ENCODE data around the gene PLCG1.

The PLCG1 gene

DNA sequence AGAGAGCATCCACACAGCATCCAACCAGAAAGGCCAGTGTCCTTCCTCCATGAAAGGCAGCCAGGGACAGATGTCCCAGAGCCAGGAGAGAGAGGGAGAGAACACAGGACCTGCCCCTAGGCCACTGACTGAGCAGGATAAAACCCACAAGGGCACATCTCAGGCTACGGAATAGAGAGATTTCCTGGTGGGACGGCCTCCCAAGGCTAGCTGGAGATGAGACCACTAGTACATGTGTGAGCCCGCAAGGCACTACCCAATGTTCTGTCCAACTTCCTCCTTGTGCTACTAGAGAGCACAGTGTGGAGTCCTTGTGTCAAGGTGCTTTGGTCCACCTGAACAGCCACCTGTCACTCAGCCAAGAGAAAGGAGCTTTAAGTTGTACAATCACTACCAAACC lies 44.2 kb downstream of the PLCG1 start:
- TF ChIP-seq, protein P1, sequence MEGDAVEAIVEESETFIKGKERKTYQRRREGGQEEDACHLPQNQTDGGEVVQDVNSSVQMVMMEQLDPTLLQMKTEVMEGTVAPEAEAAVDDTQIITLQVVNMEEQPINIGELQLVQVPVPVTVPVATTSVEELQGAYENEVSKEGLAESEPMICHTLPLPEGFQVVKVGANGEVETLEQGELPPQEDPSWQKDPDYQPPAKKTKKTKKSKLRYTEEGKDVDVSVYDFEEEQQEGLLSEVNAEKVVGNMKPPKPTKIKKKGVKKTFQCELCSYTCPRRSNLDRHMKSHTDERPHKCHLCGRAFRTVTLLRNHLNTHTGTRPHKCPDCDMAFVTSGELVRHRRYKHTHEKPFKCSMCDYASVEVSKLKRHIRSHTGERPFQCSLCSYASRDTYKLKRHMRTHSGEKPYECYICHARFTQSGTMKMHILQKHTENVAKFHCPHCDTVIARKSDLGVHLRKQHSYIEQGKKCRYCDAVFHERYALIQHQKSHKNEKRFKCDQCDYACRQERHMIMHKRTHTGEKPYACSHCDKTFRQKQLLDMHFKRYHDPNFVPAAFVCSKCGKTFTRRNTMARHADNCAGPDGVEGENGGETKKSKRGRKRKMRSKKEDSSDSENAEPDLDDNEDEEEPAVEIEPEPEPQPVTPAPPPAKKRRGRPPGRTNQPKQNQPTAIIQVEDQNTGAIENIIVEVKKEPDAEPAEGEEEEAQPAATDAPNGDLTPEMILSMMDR (IDR thresholded peaks at IDR 0.05; ENCODE audit: control insufficient read depth, extremely low read depth, insufficient read depth): no peak
- no peak for DNase-seq (ENCODE audit: low read depth)

DNA sequence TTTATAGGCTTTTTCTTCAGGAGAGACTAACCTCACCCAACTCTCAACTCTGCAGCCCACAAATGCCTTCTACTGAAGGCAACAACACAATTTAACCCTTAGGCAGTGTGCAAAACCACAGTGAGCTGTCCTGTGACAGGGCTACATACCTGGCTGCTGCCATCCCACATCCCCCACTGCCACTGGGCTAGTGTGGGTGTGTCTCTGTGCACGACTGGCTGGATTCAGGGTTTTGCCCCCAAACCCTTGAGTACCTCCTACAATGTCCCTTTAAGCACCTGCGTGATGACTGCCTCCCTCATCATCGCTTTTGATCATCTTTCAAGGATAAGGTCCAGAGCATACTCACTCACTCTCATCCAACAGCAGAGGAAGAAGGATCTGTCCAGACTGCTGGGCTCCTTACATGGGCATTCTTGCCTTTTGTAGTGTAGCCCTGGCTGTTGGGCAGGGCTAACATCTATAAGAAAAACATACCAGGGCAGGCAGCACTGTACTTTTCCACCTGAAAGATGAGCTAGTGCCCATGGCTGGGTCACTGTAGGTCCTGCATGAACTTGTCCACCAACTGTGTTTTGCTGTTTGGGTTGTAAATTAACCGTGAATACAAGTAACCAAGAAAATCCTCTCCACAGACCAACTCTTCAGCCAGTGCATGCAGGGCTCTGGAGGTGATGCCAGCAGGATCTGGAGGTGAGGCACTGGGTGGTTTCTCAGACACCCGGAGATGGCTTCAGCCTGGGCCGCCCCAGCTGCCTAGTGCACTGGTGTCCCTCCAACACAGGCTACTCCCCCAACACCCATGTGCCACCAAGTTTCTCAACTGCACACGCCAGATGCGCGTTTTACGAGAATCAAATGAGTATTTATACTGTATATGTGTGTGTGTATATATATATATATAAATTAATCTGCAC lies 45.2 kb downstream of the PLCG1 start:
- DNase-seq (ENCODE audit: low read depth): no peak
- TF ChIP-seq, protein P1 (IDR thresholded peaks at IDR 0.05; ENCODE audit: control insufficient read depth, extremely low read depth, insufficient read depth): no peak

More for the DNA sequence above, 44.2 kb downstream of the PLCG1 start:
- H3K4me3 ChIP-seq (ENCODE audit: low read depth, low read length): no peak overlapping the region

DNA sequence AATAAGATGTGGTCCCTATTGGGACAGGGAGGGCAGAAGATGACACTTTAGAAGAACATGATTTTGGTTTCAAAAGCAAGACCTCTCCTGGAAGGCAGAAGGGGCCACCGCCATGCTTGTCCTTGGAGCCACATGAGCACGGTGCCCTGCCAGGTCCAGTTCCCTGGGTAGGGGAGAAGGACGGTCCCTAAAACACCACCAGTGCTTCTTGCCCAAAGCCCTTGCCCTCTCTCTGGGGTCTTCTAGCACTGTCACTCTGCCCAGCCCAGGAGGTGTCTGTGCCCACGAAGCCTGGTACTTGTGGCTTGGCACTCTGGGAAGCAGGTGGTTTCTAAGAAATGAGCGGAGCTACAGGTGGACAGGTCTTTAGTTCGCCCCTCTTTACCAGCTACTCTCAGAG lies 46.0 kb downstream of the PLCG1 start:
- TF ChIP-seq, protein P1 (IDR thresholded peaks at IDR 0.05; ENCODE audit: control insufficient read depth, extremely low read depth, insufficient read depth): no peak

More for the DNA sequence above, 45.2 kb downstream of the PLCG1 start:
- no peak overlapping the region for H3K4me3 ChIP-seq (ENCODE audit: low read depth, low read length)

DNA sequence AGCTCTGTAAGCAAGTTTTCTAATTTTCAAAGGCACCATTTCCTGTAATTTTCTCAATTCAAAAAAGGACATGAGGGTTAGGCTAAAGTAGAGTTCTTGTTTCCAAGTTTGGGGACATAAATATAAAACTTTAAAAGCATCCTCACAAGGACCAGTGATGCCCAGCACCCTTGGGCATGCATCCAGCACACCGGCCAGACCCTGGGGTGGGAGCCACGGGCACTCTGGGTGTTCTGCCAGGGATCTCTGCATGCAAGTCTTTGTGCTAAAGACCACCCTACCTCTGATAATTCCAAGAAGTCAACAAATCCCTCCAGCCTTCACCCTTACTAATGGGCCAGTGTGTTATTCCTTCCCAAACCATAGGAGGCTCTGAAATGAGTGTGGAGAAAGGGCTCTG lies 46.5 kb downstream of the PLCG1 start:
- TF ChIP-seq, protein P1 (IDR thresholded peaks at IDR 0.05; ENCODE audit: control insufficient read depth, extremely low read depth, insufficient read depth): no peak
- no peak overlapping the region for H3K4me3 ChIP-seq (ENCODE audit: low read depth, low read length)
- no peak for DNase-seq (ENCODE audit: low read depth)

More for the DNA sequence above, 46.0 kb downstream of the PLCG1 start:
- no peak for DNase-seq (ENCODE audit: low read depth)
- H3K4me3 ChIP-seq (ENCODE audit: low read depth, low read length): no peak overlapping the region

DNA sequence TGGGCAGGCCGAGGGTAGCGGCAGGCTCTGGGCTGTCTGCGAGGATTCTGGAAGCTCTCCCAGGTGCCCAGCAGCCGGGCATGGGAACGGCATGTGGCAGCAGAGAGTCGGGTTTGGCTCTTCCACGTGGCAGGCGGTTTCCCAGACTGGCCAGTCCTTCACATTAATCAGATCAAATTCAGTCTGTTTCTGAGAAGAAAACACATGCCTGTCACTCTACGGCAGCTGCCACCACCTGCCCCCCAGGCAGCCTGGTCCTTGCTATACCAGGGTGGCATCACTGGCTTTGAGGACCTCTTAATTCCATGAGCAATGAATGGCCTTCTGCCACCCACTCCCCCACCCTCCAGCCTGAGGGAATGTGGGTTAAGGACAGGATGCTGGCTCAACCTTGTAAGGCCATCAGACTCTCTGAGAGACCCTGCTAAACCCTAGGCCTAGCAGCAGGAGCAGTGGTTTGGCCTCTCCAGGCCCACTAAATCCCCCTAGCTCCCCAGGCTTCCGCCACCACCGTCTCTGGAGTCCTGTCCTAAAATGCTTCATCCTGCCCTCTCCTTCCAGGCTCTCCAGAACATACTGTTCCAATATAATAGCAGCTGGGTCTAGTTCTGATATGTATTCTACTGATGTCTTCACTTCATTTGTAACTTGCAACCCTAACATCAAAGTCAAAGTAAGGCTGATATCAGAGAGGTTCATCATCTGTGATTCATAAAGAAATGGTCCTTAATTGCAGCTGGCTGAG lies 47.8 kb downstream of the PLCG1 start:
- H3K4me3 ChIP-seq (ENCODE audit: low read depth, low read length): no peak overlapping the region
- no peak for DNase-seq (ENCODE audit: low read depth)
- TF ChIP-seq, protein P1 (IDR thresholded peaks at IDR 0.05; ENCODE audit: control insufficient read depth, extremely low read depth, insufficient read depth): no peak

DNA sequence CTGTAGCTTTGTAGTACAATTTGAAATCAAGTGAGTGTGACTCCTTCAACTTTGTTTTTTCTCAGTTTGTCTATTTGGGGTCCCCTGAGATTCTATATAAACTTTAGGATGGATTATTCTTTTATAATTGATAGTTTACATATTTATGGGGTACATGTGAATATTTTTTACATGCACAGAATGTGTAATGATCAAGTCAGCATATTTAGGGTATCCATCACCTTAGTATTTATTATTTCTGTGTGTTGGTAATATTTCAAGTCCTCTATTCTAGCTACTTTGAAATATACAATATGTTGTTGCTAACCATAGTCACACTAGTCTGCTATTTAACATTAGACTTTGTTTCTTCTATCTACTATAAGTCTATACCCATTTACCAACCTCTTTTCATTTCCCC lies 50.3 kb downstream of the PLCG1 start:
- no peak for DNase-seq (ENCODE audit: low read depth)
- TF ChIP-seq, protein P1 (IDR thresholded peaks at IDR 0.05; ENCODE audit: control insufficient read depth, extremely low read depth, insufficient read depth): no peak
- H3K4me3 ChIP-seq (ENCODE audit: low read depth, low read length): no peak overlapping the region

Measured in LNCaP clone FGC (cell line).